Measurements from ENCODE around the gene CAMTA2.
A peak's percentile ranks its signal among the peaks of the same experiment; 100 is the strongest.

Gene CAMTA2

DNA sequence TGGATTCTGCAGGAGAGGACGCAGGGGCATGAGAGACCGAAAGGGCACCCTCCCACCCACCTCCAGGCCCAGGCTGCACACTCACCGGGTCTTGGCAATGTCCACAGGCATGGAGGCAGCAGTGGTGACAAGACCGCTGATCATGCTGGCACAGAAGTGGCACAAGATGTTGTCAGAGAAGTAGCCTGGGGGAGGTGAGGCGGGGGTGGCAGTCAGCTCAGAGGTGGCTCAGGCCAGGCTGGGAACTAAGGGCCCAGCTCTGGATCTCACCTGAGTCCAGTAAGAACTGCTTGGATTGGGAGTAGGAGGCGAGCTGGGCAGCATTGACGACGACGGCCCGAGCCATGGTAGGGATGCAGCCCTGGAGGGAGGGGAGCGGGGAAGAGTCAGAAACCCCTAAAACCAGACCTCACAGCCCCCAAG is 49.4 kb downstream of the CAMTA2 start:
- ChIA-PET CTCF (interaction anchor here (2.7 kb wide), 1 partner anchor 29 kb away, joined by 11 read pairs; no protein-coding TSS in a partner anchor), POLR2A (no interaction called here)
- TF ChIP-seq, protein P1, sequence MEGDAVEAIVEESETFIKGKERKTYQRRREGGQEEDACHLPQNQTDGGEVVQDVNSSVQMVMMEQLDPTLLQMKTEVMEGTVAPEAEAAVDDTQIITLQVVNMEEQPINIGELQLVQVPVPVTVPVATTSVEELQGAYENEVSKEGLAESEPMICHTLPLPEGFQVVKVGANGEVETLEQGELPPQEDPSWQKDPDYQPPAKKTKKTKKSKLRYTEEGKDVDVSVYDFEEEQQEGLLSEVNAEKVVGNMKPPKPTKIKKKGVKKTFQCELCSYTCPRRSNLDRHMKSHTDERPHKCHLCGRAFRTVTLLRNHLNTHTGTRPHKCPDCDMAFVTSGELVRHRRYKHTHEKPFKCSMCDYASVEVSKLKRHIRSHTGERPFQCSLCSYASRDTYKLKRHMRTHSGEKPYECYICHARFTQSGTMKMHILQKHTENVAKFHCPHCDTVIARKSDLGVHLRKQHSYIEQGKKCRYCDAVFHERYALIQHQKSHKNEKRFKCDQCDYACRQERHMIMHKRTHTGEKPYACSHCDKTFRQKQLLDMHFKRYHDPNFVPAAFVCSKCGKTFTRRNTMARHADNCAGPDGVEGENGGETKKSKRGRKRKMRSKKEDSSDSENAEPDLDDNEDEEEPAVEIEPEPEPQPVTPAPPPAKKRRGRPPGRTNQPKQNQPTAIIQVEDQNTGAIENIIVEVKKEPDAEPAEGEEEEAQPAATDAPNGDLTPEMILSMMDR (IDR thresholded peaks at IDR 0.05; ENCODE audit: insufficient read depth, low read length, missing control alignments): no peak
- no peak for DNase-seq (ENCODE audit: low read depth, low spot score)
- peak overlapping the region; percentile 92 for H3K4me3 ChIP-seq (ENCODE audit: low read depth, low read length)

DNA sequence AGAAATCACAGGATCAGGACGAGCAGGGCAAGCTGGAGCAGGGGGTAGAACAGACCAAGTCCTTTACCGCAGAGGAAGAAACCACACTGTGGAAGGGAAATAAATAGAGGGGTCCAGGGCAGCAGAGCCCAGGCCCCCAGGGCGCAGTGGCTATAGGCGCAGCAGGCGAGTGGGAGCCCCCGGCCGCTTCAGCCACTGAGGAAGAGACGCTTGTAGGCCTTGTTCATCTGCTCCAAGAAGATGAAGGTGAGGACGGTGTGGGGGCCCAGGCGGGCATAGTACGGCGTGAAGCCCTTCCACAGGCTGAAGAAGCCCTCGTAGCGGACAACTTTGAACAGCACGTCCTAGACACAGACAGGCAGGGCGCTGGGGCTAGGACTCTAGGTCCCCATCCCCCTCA is 49.9 kb downstream of the CAMTA2 start:
- no peak for DNase-seq (ENCODE audit: low read depth, low spot score)
- no peak overlapping the region for H3K4me3 ChIP-seq (ENCODE audit: low read depth, low read length)
- TF ChIP-seq, protein P1 (IDR thresholded peaks at IDR 0.05; ENCODE audit: insufficient read depth, low read length, missing control alignments): no peak
- ChIA-PET CTCF (interaction anchor here (1.0 to 2.7 kb wide), 2 partner anchors 18 to 28 kb away, joined by 3 to 11 read pairs; no protein-coding TSS in a partner anchor), POLR2A (no interaction called here)

DNA sequence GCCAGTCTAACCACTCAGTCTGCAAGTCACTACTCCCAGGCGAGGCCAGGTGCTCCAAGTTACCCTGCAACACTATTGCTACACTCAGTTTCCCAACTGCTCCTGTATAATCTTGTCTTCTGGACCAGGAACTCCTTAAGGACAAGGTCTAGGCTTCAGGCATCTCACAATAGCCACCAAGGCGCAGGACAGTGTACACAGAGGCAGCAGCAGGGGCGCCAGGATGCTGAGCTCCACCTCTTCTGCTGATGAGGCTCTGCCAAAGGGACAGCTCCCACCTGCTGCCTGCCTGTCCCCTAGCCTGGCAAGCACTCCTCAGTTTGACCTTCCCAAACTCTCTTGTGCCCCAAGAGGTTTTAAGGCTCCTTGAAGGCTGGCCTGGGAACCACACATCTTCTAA is 51.0 kb downstream of the CAMTA2 start:
- CTCF ChIA-PET: interaction anchor here (1.0 to 2.7 kb wide), 2 partner anchors 17 to 27 kb away, joined by 3 to 11 read pairs; no protein-coding TSS in a partner anchor
- POLR2A ChIA-PET: no interaction called here
- no peak overlapping the region for H3K4me3 ChIP-seq (ENCODE audit: low read depth, low read length)
- TF ChIP-seq, protein P1 (IDR thresholded peaks at IDR 0.05; ENCODE audit: insufficient read depth, low read length, missing control alignments): no peak
- no peak for DNase-seq (ENCODE audit: low read depth, low spot score)

DNA sequence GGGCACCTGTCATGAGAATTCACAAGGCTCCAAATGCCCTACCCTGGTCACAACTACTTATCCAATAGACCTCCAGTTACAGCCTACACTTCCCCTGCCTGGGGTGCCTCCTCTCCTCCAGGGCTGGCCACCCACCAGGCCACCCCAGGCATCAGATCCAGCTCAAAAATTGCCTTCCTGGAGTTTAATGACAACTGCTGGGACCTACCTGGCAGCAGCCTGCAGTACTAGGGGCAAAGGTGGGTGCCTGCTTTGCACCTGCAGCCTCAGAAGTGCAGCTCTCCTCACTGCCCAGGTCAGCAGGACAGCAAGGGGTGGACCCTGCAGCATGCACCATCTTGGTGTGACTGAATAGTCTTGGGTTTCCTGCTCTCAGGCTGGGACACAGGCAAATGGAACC is 51.8 kb downstream of the CAMTA2 start:
- ChIA-PET CTCF (interaction anchor here (2.7 kb wide), 1 partner anchor 26 kb away, joined by 11 read pairs; no protein-coding TSS in a partner anchor), POLR2A (no interaction called here)
- TF ChIP-seq, protein P1 (IDR thresholded peaks at IDR 0.05; ENCODE audit: insufficient read depth, low read length, missing control alignments): no peak
- no peak overlapping the region for H3K4me3 ChIP-seq (ENCODE audit: low read depth, low read length)
- no peak for DNase-seq (ENCODE audit: low read depth, low spot score)

DNA sequence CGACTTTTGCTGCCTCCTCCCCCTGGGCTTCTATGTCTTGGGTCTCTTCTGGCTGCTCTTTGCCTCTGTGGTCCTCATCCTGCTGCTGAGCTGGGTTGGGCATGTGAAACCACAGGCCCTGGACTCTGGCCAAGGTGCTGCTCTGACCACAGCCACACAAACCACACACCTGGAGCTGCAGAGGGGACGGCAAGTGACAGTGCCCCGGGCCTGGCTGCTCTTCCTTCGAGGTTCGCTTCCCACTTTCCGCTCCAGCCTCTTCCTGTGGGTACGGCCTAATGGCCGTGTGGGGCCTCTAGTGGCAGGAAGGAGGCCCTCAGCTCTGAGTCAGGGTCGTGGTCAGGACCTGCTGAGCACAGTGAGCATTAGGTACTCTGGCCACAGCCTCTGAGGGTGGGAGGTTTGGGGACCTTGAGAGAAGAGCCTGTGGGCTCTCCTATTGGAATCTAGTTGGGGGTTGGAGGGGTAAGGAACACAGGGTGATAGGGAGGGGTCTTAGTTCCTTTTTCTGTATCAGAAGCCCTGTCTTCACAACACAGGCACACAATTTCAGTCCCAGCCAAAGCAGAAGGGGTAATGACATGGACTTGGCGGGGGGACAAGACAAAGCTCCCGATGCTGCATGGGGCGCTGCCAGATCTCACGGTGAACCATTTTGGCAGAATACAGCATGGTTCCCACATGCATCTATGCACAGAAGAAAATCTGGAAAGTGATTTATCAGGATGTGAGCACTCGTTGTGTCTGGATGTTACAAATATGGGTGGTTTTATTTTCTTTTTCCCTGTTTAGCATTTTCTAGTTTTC is 53.1 kb downstream of the CAMTA2 start:
- POLR2A ChIA-PET: no interaction called here
- H3K4me3 ChIP-seq (ENCODE audit: low read depth, low read length): no peak overlapping the region
- TF ChIP-seq, protein P1 (IDR thresholded peaks at IDR 0.05; ENCODE audit: insufficient read depth, low read length, missing control alignments): peak; percentile 36
- DNase-seq (ENCODE audit: low read depth, low spot score): no peak
- CTCF ChIA-PET: interaction anchor here (0.6 to 1.4 kb wide), 5 partner anchors 9 to 31 kb away, joined by 3 to 7 read pairs (median 5); partner anchors contain the start of gene CHRNE

DNA sequence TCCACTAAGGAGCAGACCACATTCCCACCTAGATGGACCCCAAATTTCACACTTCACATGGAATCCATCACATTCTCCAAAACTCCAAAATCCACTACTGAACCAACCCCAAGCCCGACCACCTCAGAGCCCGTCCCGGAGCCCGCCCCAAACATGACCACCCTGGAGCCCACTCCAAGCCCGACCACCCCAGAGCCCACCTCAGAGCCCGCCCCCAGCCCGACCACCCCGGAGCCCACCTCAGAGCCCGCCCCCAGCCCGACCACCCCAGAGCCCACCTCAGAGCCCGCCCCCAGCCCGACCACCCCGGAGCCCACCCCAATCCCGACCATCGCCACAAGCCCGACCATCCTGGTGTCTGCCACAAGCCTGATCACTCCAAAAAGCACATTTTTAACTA is 53.8 kb downstream of the CAMTA2 start:
- ChIA-PET CTCF (interaction anchor here (0.9 to 1.4 kb wide), 3 partner anchors 11 to 30 kb away, joined by 4 to 6 read pairs (median 5); partner anchors contain the start of gene CHRNE), POLR2A (no interaction called here)
- H3K4me3 ChIP-seq (ENCODE audit: low read depth, low read length): no peak overlapping the region
- no peak for DNase-seq (ENCODE audit: low read depth, low spot score)
- TF ChIP-seq, protein P1 (IDR thresholded peaks at IDR 0.05; ENCODE audit: insufficient read depth, low read length, missing control alignments): no peak

All from AG04449 (cell line).